Activated CD8-positive, alpha-beta T cell treated with anti-CD3 and anti-CD28 coated beads, Interleukin-2, amount 10 ng/mL, durations not matched to agents 7 days and 5 days (primary cell): Measurements from ENCODE around the gene KCNMA1. TPM values are rescaled to one million over a fixed set of nuclear protein-coding genes. Genes with fewer than 3 reads are reported as not detected.
A peak's percentile ranks its signal among the peaks of the same experiment; 100 is the strongest.

Experiments used
- ATAC-seq: fragments of 150-1000 bp; cut with Tn5 transposase; one replicate; pipeline ENCODE4 v1.10.0; 2021; ENCODE audit warnings: moderate library complexity
- CTCF ChIA-PET: fragments of 350-600 bp; sonication (Branson Sonifier 250); formaldehyde crosslinking; loops from one replicate; lab custom pipeline; 2021; ENCODE audit warnings: antibody characterized with exemption; lab: Charles Lee
- POLR2A ChIA-PET: fragments of 350-600 bp; sonication (Branson Sonifier 250); formaldehyde crosslinking; loops from one replicate; lab custom pipeline; 2021; ENCODE audit warnings: antibody characterized with exemption; lab: Charles Lee
- DNase-seq: peaks from one replicate; pipeline ENCODE4 v3.0.0-alpha.2; 2020
- H3K27ac Mint-ChIP-seq: one replicate; pipeline ENCODE4 v1.8.0; 2021; ENCODE audit warnings: mild to moderate bottlenecking, mixed read lengths
- H3K27me3 Mint-ChIP-seq: one replicate; pipeline ENCODE4 v1.8.0; 2021; ENCODE audit warnings: low read depth, mixed read lengths
- H3K36me3 Mint-ChIP-seq: one replicate; pipeline ENCODE4 v1.8.0; 2021; ENCODE audit warnings: low read depth, mixed read lengths
- H3K4me1 Mint-ChIP-seq: one replicate; pipeline ENCODE4 v1.8.0; 2021; ENCODE audit warnings: low read depth, mixed read lengths
- H3K4me3 Mint-ChIP-seq: one replicate; pipeline ENCODE4 v1.8.0; 2021; ENCODE audit warnings: mild to moderate bottlenecking, mixed read lengths
- H3K9me3 Mint-ChIP-seq: one replicate; pipeline ENCODE4 v1.8.0; 2022; ENCODE audit warnings: mixed read lengths; ENCODE audit not compliant: insufficient read depth
- total RNA-seq, 2 experiments: library from RNA; stranded (reverse); gene quantifications; one replicate each; pipeline ENCODE4 v1.2.3, GENCODE V29; 2021

Gene KCNMA1
- total RNA-seq, 2 experiments from 2014 or later: 0.16 TPM

- Mint-ChIP-seq H3K4me3 (no peak overlapping the region), H3K4me1 (peaks cover 22% of the 10 kb centered on the region), H3K9me3 (no peaks in the 10 kb centered on the region), H3K36me3 (no peaks in the 10 kb centered on the region), H3K27ac (peak overlapping the region; percentile 68), H3K27me3 (peaks cover 2% of the 10 kb centered on the region)
- ATAC-seq (no peak), DNase-seq (no peak)
- ChIA-PET POLR2A (no interaction called here), CTCF (interaction anchor here (0.7 to 1.5 kb wide), 2 partner anchors 39 to 109 kb away, joined by 3 read pairs; no protein-coding TSS in a partner anchor)
Measured at GRCh38 chr10:77602231-77602912, 35.2 kb downstream of the KCNMA1 start.

- ATAC-seq (no peak), DNase-seq (no peak)
- ChIA-PET CTCF (no interaction called here), POLR2A (no interaction called here)
- Mint-ChIP-seq H3K36me3 (no peaks in the 10 kb centered on the region), H3K27ac (no peak overlapping the region), H3K27me3 (peaks cover 2% of the 10 kb centered on the region), H3K4me1 (peaks cover 22% of the 10 kb centered on the region), H3K9me3 (no peaks in the 10 kb centered on the region), H3K4me3 (no peak overlapping the region)
Measured at GRCh38 chr10:77601488-77601887, 36.1 kb downstream of the KCNMA1 start.

- H3K27me3 Mint-ChIP-seq: peaks cover 4% of the 10 kb centered on the region
- POLR2A ChIA-PET: no interaction called here
- peaks cover 22% of the 10 kb centered on the region for H3K4me1 Mint-ChIP-seq
- no peaks in the 10 kb centered on the region for H3K9me3 Mint-ChIP-seq
- DNase-seq (no peak), ATAC-seq (no peak)
- H3K27ac Mint-ChIP-seq: no peak overlapping the region
- no peak overlapping the region for H3K4me3 Mint-ChIP-seq
- CTCF ChIA-PET: no interaction called here
- H3K36me3 Mint-ChIP-seq: no peaks in the 10 kb centered on the region
Measured at GRCh38 chr10:77600640-77601039, 37.0 kb downstream of the KCNMA1 start.

- ChIA-PET CTCF (interaction anchor here (0.6 kb wide), 1 partner anchor 40 kb away, joined by 3 read pairs; no protein-coding TSS in a partner anchor), POLR2A (no interaction called here)
- Mint-ChIP-seq H3K4me3 (no peak overlapping the region), H3K27ac (no peak overlapping the region), H3K4me1 (peaks cover 22% of the 10 kb centered on the region), H3K9me3 (no peaks in the 10 kb centered on the region), H3K36me3 (no peaks in the 10 kb centered on the region), H3K27me3 (peaks cover 6% of the 10 kb centered on the region)
- DNase-seq: no peak
- no peak for ATAC-seq
Measured at GRCh38 chr10:77599651-77600050, 38.0 kb downstream of the KCNMA1 start.

GRCh38 chr10:77598606-77599005, 39.0 kb downstream of the KCNMA1 start:
- peaks cover 9% of the 10 kb centered on the region for H3K27me3 Mint-ChIP-seq
- ATAC-seq: no peak
- no peak overlapping the region for H3K4me3 Mint-ChIP-seq
- POLR2A ChIA-PET: no interaction called here
- CTCF ChIA-PET: no interaction called here
- peaks cover 16% of the 10 kb centered on the region for H3K4me1 Mint-ChIP-seq
- H3K36me3 Mint-ChIP-seq: no peaks in the 10 kb centered on the region
- H3K9me3 Mint-ChIP-seq: no peaks in the 10 kb centered on the region
- no peak overlapping the region for H3K27ac Mint-ChIP-seq
- DNase-seq: no peak

GRCh38 chr10:77597560-77597959, 40.0 kb downstream of the KCNMA1 start:
- no peaks in the 10 kb centered on the region for H3K36me3 Mint-ChIP-seq

GRCh38 chr10:77594471-77594783, 43.2 kb downstream of the KCNMA1 start:
- Mint-ChIP-seq H3K27me3 (peaks cover 11% of the 10 kb centered on the region), H3K36me3 (no peaks in the 10 kb centered on the region), H3K9me3 (no peaks in the 10 kb centered on the region), H3K4me1 (peaks cover 4% of the 10 kb centered on the region), H3K4me3 (no peak overlapping the region), H3K27ac (no peak overlapping the region)
- DNase-seq (no peak), ATAC-seq (no peak)
- ChIA-PET POLR2A (no interaction called here), CTCF (no interaction called here)

More at GRCh38 chr10:77597560-77597959, 40.0 kb downstream of the KCNMA1 start:
- Mint-ChIP-seq H3K27ac (no peak overlapping the region), H3K27me3 (peaks cover 14% of the 10 kb centered on the region), H3K4me1 (peaks cover 5% of the 10 kb centered on the region), H3K9me3 (no peaks in the 10 kb centered on the region), H3K4me3 (no peak overlapping the region)
- CTCF ChIA-PET: no interaction called here
- DNase-seq (no peak), ATAC-seq (no peak)
- POLR2A ChIA-PET: no interaction called here

- CTCF ChIA-PET: no interaction called here
- no peak for DNase-seq
- Mint-ChIP-seq H3K4me3 (no peak overlapping the region), H3K27ac (no peak overlapping the region), H3K9me3 (no peaks in the 10 kb centered on the region), H3K4me1 (peaks cover 4% of the 10 kb centered on the region), H3K36me3 (no peaks in the 10 kb centered on the region), H3K27me3 (peaks cover 11% of the 10 kb centered on the region)
- POLR2A ChIA-PET: no interaction called here
- no peak for ATAC-seq
Measured at GRCh38 chr10:77593771-77594470, 43.7 kb downstream of the KCNMA1 start.

GRCh38 chr10:77592946-77593636, 44.5 kb downstream of the KCNMA1 start:
- Mint-ChIP-seq H3K9me3 (no peaks in the 10 kb centered on the region), H3K27me3 (peaks cover 11% of the 10 kb centered on the region), H3K36me3 (no peaks in the 10 kb centered on the region), H3K27ac (no peak overlapping the region), H3K4me1 (peaks cover 4% of the 10 kb centered on the region), H3K4me3 (no peak overlapping the region)
- CTCF ChIA-PET: no interaction called here
- POLR2A ChIA-PET: no interaction called here
- DNase-seq (no peak), ATAC-seq (no peak)

GRCh38 chr10:77592510-77592909, 45.1 kb downstream of the KCNMA1 start:
- DNase-seq: no peak
- no peaks in the 10 kb centered on the region for H3K36me3 Mint-ChIP-seq
- ChIA-PET POLR2A (no interaction called here), CTCF (no interaction called here)
- H3K27ac Mint-ChIP-seq: no peak overlapping the region
- H3K27me3 Mint-ChIP-seq: peaks cover 11% of the 10 kb centered on the region
- H3K4me3 Mint-ChIP-seq: no peak overlapping the region
- H3K4me1 Mint-ChIP-seq: peaks cover under 1% of the 10 kb centered on the region
- ATAC-seq: no peak
- no peaks in the 10 kb centered on the region for H3K9me3 Mint-ChIP-seq

GRCh38 chr10:77591238-77591880, 46.2 kb downstream of the KCNMA1 start:
- H3K9me3 Mint-ChIP-seq: no peaks in the 10 kb centered on the region
- H3K27me3 Mint-ChIP-seq: peaks cover 11% of the 10 kb centered on the region
- DNase-seq (no peak), ATAC-seq (no peak)
- H3K4me1 Mint-ChIP-seq: no peaks in the 10 kb centered on the region
- POLR2A ChIA-PET: no interaction called here
- no peaks in the 10 kb centered on the region for H3K36me3 Mint-ChIP-seq
- H3K27ac Mint-ChIP-seq: no peak overlapping the region
- CTCF ChIA-PET: no interaction called here
- no peak overlapping the region for H3K4me3 Mint-ChIP-seq
